HG03108 (cell line): Measurements from ENCODE around the gene POPDC2.

Experiments
- ATAC-seq: cut with Tn5 transposase; IDR thresholded peaks from one replicate; pipeline ENCODE4 v1.9.1; 2021; ENCODE audit warnings: moderate library complexity; ENCODE audit not compliant: unreplicated experiment

The POPDC2 gene

DNA sequence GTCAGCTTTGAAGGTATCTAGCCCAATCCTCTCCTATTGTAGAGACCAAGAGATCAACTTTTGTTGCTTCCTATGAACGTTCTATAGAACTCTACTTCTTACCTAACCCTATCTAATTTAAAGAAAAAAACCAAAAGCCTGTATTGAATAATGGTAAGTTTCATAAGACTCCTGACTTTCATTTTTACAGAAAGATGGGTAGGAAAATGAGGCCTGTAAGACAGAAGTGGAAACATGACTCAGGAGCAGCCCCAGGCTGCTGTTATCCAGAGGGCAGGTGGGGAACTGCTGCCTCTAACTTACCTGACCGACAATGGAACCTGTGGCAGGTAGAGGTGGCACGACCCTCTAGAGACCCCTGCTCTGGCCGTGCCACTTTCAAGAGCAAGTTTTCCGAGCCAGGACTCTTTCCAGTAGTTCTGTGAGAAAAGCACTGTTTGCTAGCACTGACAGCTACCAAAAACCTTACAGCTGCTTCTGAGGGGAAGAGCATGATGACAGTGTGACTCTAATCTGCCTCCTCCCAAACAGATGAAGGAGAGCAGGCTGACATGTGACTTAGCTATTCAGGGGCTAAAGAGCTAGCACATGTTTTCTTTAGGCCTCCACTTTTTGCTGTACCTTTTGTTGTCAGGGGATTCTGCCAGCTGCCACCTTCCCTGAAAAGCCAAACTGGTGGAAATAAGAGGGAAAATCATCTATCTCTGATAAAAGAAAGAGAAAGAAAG is 17.5 kb downstream of the POPDC2 start:
- ATAC-seq: no peak

DNA sequence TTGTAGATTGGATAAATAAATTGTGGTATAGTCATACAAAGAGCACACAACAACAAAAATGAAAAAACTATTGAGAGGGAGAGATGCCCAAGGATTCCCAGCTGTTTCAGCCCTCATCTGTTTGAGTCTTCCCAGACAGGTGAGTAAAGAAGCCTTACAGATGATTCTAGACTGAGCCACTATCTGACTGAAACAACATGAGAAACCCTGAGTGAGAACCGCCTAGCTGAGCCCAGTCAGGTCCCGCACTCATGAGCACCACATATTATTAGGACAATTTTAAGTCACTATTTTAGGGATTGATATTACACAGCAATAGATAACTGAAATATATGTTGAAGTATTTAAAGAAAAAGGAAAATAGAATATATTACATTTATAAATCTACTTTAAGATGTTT is 19.0 kb downstream of the POPDC2 start:
- ATAC-seq: no peak

DNA sequence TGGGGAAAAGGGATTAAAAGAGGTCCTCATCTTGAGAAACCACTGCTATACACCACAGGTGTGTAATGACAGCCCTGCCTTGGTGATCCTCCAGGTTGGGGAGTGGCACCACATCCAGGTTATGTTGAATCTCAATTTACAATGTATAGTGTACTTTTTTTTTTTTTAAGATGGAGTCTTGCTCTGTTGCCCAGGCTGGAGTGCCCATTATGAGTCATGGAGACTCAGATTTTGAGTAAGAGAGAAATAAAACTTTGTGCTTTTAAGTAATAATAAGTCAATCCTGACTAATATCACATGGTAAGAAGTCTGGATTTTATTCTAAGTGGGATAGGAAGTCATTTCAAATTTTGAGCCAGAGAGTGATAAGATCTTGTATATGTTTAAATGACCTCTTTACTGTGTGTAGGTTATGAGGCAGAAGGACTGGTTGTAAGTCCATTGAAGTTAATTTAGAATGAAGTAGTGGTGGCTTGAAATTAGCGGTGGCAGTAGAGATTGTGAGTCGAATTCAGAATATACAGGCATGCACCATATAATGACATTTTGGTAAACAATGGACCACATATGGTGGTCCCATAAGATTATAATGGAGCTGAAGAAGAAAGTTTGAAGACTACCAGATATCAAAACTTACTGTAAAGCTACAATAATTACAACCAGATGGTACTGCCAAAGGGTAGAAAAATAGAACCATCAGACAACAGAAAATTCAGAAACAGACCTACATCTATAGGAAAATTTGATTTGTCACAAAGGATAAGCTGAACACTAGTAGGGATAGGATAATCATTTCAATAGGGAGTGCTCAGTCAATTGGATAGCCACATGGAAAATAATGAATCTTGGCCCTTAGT is 20.7 kb downstream of the POPDC2 start:
- no peak for ATAC-seq

DNA sequence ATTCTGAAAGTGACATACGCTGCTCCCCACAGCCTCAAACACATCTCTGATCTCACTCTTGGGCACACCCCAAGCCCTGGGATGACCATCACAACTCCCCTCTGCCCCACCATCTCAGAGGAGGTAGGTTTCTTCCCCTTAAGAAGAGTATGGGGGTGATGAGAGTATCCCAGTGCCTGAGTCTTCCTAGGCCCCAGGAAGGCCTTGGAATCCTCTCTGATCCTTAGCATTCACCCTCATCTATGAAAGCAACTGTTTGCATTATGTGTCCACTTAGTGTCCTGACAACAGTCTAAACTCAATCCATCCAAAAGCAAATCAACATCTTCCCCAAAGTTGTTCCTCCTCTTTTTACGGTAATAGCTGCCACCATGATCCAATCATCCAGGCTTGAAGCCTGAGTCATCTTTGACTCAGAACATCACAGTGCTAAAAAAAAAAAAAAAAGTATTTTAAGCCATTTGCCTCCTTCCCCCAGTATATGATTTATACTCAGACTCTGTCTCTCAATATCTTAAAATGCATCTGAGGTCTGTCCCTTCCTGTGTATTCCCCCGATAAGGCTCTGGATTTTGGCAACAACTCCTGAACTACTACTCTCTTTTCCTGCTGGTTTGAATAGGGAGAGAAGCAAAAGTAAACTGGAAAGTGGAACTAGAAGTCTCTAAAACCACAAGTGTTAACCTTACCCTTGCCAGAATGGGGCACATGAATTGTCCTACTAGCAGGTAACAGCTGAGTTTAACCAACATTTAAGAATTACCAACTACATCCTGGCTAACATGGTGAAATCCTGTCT is 22.5 kb downstream of the POPDC2 start:
- ATAC-seq: peak; percentile 30

DNA sequence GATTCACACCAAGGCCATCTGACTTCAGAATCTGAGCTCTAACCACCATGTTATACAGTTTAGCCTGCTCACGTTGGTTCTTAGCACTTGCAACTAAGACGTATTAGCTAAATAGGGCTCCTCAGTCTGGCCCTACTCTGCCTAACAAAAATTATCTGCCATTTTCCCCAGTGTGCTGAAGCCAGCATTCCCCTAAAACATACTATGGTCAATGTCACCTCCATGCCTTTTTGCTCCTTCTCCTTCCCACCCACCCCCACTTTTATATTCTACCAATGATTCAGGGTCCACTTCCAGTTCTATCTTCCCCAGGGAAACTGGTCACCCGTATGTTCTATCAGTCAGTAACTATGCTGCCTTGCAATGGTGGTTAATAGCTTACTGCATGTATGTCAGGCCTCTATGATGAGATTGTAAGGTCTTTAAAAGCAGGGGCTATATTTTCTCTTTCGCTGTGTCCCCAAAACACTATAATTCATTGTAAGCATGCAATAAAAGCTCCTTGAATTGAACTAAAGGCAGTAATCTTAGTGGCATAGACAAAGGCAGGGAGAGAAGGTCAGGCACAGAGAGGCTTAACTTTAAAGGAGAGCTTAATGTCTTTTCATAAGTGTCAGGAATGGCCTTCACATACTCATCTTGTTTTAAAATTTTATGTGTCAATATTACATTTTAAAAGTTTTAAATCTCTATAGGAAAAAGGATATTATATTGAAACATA is 23.3 kb downstream of the POPDC2 start:
- no peak for ATAC-seq

DNA sequence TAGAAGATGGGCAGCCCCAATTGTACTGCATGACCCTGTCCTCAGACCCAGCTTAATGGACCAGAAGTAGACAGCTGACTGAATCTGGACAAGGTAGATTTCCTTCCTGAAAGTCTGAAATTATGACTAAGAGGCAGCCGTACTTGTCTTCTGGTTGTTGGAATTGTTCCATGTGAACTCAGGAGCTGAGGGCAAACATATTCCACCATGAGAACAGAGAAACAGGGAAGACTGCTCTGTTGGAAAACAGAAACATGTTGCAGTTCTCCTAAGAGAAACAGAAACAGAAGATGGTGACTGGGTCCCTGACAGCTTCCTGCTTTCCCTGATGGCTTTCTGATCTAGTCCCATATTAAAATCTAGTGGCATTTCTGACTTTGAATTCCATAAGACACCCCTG is 24.1 kb downstream of the POPDC2 start:
- no peak for ATAC-seq

DNA sequence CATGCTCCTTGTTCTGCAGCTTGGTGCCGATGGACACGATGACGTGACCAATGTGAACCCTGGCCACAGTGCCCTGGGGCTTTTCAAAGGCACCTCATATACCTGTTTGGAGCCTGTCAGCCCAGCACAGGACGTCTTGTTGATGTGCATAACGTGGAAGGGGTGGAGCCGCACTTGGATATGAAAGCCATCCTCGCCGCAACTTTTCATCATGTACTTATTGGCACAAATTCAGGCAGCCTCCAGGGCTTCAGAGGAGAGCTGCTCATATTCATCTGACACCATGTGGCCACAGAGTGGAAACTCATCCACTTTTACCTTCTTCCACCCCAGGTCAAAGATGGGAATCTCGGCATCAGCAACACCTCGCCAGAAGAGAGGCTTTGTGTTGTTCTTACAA is 24.7 kb downstream of the POPDC2 start:
- ATAC-seq: no peak

DNA sequence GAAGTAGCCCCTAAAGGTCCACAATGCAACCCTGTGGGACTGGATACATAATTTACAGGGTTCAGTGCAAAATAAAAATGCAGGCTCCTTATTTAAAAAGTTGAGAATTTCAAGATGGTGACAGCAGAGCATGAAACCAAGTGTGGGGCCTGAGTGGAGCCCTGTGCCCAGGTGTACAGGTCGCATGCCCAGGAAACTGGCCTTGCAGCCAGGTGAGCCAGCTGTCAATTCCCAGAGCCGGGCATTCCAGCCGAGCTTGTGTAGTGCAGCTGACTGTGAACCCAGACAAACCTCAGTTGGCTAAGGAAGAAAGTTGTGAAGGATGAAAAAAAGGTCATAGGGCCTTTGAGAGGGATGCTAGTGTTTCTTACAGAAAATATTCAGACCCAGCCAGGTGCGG is 27.6 kb downstream of the POPDC2 start:
- ATAC-seq: no peak

DNA sequence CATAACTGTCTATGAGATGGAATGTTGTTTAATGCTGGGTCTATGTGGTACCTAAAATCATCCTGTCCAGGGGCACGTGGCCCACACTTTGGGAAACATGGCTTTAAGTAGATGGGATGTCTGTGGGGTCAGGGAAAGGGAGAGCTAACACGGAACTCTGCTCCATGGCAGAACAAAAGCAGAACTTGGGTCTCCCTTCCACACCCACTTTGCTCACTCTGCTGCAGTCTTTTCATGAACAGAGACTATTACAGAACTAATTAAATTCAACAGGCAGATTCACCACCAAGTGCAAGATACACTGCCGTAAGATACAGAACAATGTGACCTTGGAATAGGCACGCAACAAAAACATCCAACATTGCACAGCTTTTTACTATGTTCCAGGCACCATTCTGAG is 28.2 kb downstream of the POPDC2 start:
- no peak for ATAC-seq

DNA sequence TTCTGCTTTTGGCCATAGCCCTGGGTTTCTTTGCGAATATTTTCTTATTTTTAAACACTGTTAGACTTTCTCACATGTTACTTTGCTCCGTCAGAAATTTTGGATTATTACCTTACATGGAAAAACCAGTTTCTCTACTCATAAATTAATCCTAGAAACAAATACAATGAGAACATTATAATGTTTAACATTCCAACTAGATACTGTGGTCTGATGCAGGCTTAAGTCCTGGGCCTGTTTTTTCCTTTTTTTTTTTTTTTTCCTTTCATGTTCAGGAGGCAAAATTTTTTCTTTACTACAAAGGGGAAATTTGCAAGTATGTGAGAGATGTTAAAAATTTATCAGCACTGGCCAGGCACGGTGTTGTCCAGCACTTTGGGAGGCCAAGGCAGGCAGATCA is 28.9 kb downstream of the POPDC2 start:
- no peak for ATAC-seq

DNA sequence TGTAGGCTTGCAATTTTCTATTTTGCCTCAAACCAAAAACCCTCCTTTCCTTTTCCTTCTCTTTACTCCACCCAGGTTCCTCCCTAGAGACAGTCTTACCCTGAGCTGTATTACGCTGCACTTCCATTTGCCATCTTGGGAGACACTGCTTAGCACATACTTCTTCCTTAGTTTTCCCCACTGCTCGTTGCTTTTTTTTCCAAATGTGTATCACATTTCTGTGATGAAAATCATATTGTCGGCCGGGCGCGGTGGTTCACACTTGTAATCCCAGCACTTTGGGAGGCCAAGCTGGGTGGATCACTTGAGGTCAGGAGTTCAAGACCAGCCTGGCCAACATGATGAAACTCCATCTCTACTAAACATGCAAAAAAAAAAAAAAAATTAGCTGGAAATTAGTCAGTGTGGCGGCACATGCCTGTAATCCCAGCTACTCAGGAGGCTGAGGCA is 29.5 kb downstream of the POPDC2 start:
- no peak for ATAC-seq

DNA sequence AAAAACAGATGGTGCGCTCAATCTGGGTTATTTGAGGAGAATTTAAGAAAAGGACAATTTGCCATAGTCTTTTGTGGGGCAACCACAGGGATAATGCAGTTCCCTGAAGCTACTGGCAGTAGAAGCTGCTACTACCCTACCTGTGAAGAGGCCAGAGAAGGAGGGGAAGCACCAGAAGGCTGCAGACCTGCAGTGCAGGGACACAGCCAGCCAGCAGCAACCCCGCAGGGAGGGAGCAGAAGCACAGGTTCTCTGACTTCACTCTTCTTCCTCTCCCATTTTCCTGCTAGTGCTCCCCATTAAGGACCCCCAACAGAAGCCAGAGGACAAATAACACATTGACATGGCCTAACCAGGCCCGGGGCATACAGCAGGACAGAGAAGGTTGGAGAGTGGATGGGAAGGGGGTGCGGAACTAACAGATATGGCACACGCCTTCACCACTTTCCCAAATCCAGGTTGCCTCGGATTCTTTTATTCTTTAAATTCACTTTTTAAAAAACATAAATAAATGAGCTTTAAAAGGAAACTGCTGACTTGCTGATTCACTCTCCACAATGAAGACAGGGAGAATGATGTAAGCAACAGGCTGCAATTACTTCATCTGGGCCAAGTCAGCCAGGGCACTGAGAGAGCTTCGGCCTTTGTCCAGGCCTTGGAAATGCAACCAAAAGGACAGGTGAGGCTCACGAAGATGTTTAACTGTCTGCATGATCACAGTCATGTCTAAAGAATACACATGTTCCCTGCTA is 30.1 kb downstream of the POPDC2 start:
- no peak for ATAC-seq

DNA sequence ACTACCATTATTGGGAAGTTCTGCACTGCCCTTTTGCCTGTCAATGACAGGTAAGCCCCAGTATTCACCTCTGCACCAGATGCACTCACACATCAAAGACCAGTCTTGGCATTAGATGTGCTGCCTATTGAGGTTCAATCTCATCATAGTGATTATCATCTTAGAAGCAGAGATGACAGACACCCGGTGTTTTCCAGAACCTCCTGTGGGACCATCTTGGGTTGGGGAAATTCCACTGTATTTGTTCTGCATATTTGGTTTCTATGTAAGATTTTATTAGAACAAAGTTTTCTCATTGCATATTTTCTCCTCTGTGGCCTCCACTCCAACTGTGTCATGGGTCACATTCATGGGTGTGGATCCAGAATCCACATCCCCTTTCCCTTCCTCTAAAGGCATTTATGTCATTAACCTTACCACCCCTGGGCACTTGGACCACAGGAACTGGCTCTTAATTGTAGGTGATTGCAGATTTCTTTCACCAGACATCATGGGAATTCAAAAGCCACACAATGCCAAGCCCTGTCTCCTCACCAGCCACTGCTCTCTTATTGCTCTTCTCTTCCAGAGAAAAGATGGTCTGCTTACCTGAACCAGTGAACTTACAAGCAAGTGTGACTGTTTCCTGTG is 31.5 kb downstream of the POPDC2 start:
- peak; percentile 23 for ATAC-seq

DNA sequence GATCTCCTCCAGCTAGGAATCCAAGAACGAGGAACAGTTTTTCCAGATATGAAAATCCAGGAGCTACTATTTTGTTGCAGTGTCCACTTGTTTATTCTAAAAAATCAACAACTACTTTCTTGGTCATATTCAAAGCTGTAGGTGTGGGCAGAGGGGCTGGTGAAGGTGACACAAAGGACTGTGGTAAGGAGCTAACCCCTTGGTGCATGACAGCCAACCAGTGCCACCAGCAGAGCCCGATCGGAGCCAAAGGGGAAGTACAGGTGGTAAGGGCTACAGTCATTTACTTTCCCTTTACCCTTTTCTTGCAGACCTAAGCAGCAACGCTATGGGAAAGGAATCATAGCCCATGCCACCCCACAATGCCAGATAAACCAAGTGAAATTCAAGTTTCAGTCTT is 32.0 kb downstream of the POPDC2 start:
- ATAC-seq: peak; percentile 50

DNA sequence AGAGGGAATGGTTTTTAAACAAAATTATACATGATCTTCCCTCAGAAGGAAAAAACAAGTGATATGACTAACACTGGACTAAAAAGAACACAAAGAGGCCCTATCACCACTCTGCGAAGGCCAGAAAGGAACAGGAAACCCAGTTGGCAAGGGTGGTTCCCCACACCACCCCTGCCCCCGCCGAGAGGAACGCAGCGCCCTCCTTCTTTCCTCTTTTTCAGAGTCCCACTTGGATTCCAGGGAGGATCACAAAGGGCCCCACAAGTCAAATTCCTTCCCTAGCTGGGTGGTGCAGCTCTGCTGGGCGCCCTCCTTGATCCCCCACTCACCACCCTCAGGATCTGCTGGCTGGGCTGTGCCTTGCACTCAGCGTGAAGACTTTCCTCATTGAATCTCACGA is 32.9 kb downstream of the POPDC2 start:
- peak; percentile 44 for ATAC-seq

DNA sequence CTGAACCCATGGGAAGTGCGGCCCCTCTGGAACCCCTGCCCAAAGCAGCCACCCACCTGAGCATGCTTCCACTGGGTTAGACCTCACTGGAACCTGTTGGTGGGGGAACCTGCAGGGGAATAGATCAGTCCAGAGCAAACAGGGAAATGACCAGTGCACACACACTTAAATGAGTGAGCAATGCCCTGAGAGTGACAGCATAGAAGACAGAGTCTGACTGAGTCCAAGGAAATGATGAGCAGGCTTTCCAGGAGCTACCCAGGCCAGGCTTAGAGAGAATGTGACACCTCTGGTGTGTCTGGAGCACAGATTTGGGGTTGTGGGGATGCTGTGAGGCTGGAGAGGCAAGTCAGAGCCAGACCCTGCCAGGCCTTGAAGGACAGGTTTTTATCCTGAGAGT is 34.2 kb downstream of the POPDC2 start:
- no peak for ATAC-seq

DNA sequence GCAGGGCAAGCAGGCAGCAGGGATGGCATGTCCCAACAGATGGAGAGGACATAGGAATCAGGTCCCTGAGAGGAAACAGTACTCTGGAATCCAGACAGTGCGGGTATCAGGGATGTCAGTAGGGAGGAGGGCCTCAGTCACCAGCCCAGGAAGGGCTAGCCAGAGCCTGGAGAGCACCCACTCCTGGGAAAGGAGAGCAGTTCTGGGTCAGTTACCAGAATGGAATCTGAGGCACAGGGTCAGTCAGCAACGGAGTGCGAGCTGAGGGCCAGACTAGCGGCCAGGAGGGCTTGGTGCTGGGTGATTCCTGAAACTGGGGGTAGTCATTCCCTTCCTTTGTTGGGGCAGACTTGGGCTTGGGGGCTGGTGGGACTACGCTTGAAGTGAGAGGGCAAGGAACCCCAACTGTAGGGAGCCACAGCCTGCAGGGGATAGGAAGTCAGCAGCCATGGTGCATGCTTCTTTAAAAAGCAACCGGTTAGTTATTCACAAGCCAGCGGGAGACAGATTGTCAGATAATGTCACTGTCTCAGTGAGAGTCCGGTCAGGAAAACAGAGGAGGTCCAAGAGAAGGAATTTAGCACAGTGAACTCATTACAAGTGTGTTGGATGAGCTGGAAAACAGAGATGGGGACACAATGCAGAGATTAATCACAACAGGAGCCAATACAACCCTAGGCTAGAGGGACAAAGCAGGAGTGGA is 34.8 kb downstream of the POPDC2 start:
- no peak for ATAC-seq

DNA sequence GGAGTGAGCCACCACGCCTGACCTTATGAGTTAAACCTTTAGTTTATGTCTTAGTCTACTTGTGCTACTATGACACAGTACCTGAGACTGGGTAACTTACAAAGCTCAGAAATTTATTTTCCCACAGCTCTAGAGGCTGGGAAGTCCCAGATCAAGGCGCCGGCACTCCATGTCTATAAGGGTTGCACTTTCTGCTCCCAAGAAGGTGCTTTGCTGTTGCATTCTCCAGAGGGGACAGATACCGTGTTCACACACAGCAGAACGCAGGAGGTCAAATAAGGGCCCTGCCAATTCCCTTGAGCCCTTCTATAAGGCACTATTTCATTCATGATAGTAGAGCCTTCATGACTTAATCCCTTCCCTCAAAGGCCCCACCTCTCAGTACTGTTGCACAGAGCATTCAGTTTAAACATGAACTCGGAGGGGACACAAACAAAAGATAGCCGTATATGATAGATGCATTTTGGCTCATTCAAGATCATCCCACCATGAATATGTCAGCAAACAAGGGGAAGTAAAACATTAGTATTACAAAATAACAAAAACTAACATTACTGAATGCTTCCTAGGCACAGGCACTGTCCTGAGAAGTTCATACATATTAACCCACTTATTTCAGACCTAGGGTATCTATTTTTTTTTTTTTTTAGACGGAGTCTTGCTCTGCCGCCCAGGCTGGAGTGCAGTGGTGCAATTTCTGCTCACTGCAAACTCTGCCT is 36.2 kb downstream of the POPDC2 start:
- no peak for ATAC-seq
